ENCODE measurements around the gene RABL3. TPM values are rescaled to one million over a fixed set of nuclear protein-coding genes. Genes with fewer than 3 reads are reported as not detected.

Gene RABL3
- total RNA-seq, 1 donor from 2014 or later = 12.6 TPM

DNA sequence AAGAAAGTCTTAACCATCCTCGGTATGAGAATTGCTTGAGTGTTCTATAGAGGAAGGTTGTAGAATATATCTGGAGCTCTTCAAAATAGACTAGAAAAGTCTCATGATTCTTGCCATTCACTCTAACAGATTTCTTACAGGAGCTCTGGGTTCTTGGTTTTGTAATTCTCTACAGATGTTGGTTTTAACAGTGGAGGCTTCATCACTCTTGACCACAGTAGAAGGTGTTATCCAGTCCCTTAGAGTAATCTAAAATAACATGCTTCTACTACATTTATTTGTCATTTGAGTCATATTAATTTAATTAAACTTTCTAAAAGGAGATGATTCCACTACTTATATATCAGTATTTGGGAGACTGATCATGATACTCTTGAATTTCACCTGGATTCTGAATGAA lies 9.9 kb upstream of the RABL3 start:
- no peaks in the 10 kb centered on the region for H3K4me1 Mint-ChIP-seq (ENCODE audit: low read depth, unreplicated experiment)
- no peak overlapping the region for H3K4me3 Mint-ChIP-seq (ENCODE audit: unreplicated experiment)
- H3K27ac Mint-ChIP-seq (ENCODE audit: unreplicated experiment) = no peak overlapping the region
- TF ChIP-seq, protein P1, sequence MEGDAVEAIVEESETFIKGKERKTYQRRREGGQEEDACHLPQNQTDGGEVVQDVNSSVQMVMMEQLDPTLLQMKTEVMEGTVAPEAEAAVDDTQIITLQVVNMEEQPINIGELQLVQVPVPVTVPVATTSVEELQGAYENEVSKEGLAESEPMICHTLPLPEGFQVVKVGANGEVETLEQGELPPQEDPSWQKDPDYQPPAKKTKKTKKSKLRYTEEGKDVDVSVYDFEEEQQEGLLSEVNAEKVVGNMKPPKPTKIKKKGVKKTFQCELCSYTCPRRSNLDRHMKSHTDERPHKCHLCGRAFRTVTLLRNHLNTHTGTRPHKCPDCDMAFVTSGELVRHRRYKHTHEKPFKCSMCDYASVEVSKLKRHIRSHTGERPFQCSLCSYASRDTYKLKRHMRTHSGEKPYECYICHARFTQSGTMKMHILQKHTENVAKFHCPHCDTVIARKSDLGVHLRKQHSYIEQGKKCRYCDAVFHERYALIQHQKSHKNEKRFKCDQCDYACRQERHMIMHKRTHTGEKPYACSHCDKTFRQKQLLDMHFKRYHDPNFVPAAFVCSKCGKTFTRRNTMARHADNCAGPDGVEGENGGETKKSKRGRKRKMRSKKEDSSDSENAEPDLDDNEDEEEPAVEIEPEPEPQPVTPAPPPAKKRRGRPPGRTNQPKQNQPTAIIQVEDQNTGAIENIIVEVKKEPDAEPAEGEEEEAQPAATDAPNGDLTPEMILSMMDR (IDR thresholded peaks at IDR 0.05; ENCODE audit: partially characterized antibody, unreplicated experiment) = no peak
- H3K36me3 Mint-ChIP-seq (ENCODE audit: unreplicated experiment) = peaks cover 5% of the 10 kb centered on the region
- no peaks in the 10 kb centered on the region for H3K9me3 Mint-ChIP-seq (ENCODE audit: unreplicated experiment)
- no peak for DNase-seq
- H3K27me3 Mint-ChIP-seq (ENCODE audit: unreplicated experiment) = peaks cover 1% of the 10 kb centered on the region

DNA sequence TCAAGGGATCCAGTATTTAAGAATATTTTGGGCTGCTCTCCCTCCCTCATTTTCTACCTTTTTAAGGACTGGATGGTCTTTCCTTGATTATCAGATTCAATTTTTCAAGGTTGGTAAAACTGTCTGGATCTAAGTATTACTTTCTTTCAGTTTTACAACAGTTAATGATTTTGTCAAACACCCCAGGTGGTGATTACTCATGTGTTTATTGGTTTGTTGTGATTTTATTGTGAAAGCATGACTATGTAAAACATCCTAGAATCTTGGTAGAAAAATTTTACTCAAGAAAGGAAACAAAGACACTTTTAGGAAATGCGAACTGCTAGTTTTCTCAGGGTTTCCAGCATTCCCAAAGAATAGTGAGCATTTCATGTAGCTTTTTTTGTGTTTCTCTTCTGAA lies 7.5 kb upstream of the RABL3 start:
- Mint-ChIP-seq H3K9me3 (ENCODE audit: unreplicated experiment) (no peaks in the 10 kb centered on the region), H3K36me3 (ENCODE audit: unreplicated experiment) (no peaks in the 10 kb centered on the region), H3K27ac (ENCODE audit: unreplicated experiment) (no peak overlapping the region), H3K27me3 (ENCODE audit: unreplicated experiment) (no peaks in the 10 kb centered on the region), H3K4me3 (ENCODE audit: unreplicated experiment) (no peak overlapping the region), H3K4me1 (ENCODE audit: low read depth, unreplicated experiment) (peaks cover 4% of the 10 kb centered on the region)
- no peak for DNase-seq
- TF ChIP-seq, protein P1 (IDR thresholded peaks at IDR 0.05; ENCODE audit: partially characterized antibody, unreplicated experiment) = no peak

DNA sequence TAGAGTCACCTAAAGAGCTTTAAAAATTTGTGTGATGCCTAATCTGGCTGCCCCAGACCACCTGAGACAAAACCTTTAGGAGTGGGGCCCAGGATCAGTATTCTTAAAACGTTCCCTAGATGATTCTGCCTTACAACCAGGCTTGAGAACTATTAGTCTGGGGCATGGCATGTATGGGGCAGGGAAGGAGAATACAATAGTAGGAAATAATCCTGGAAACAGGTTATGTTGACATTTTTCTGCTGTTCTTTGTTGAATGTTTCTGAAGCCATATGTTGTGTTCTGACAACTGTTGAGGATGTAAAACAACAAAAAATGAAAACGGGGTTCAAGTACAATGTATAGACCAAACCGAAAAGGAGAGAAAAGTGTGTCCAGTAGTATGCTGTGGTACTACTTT lies 3.1 kb upstream of the RABL3 start:
- Mint-ChIP-seq H3K27me3 (ENCODE audit: unreplicated experiment) (peaks cover 8% of the 10 kb centered on the region), H3K4me3 (ENCODE audit: unreplicated experiment) (no peak overlapping the region), H3K36me3 (ENCODE audit: unreplicated experiment) (no peaks in the 10 kb centered on the region), H3K9me3 (ENCODE audit: unreplicated experiment) (peaks cover 5% of the 10 kb centered on the region), H3K27ac (ENCODE audit: unreplicated experiment) (no peak overlapping the region), H3K4me1 (ENCODE audit: low read depth, unreplicated experiment) (peaks cover 20% of the 10 kb centered on the region)
- DNase-seq = no peak
- TF ChIP-seq, protein P1 (IDR thresholded peaks at IDR 0.05; ENCODE audit: partially characterized antibody, unreplicated experiment) = no peak

DNA sequence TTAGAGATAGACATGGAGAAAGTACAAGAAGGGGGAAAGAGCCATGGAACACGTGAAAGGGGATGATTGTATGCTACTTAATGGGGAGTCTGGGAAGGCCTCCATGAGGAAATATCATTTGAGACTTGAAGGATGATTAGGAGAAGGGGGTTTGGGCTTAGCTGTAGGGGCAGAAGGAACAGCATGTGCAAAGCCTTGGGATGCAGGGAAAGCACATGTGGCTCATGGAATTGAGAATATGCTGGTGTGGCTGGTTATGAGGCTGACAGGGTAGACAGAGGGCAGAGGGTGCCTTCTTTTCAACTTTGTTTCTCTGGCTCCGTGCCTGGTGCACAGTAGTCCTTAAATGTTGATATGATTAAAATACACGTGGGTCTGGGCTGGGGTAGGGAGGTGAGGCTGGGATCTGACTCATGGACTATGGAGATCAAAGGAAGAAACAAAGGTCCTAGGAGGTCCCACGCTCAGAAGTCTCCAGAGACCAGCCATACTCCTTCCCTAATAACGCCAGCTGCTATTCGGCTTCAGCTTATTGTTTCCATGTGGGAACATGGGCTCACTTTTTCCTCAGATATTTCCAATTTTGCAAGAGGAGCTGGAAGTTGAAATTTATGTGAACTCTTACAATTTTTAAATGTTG lies 1.4 kb upstream of the RABL3 start:
- TF ChIP-seq, protein P1 (IDR thresholded peaks at IDR 0.05; ENCODE audit: partially characterized antibody, unreplicated experiment) = no peak
- DNase-seq = no peak

DNA sequence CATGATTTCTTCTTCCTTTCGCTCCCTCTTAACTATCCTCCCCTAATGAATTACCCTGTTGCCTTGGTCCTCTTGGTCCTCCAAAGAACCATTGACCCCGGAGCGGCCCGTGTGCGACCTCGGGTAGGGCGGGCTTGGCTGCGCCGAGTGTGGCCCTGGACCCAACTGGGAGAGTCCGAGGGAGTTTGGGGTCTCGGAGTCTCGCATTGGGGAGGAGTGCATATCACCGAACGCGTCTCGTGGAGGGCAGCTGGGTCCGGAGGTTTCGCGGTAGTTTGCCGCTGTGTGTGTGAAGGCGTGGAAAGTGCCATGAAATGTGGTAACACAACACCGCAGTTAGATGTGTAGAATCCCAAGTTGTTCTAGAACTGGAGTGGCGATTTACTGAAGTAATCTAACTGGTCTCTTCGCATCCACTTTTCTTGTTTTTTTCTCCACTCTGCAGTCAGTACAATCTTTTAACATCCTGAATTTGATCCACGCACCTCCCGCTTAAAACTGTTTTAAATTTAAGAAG lies 591 bp upstream of the RABL3 start:
- no peaks in the 10 kb centered on the region for H3K36me3 Mint-ChIP-seq (ENCODE audit: unreplicated experiment)
- peaks cover 6% of the 10 kb centered on the region for H3K9me3 Mint-ChIP-seq (ENCODE audit: unreplicated experiment)
- H3K27ac Mint-ChIP-seq (ENCODE audit: unreplicated experiment) = peak overlapping the region; percentile 88
- TF ChIP-seq, protein P1 (IDR thresholded peaks at IDR 0.05; ENCODE audit: partially characterized antibody, unreplicated experiment) = no peak
- H3K4me3 Mint-ChIP-seq (ENCODE audit: unreplicated experiment) = peak overlapping the region; percentile 87
- H3K4me1 Mint-ChIP-seq (ENCODE audit: low read depth, unreplicated experiment) = peaks cover 20% of the 10 kb centered on the region
- peaks cover 8% of the 10 kb centered on the region for H3K27me3 Mint-ChIP-seq (ENCODE audit: unreplicated experiment)
- DNase-seq = peak; percentile 40

More for the DNA sequence above, 1.4 kb upstream of the RABL3 start:
- Mint-ChIP-seq H3K36me3 (ENCODE audit: unreplicated experiment) (no peaks in the 10 kb centered on the region), H3K27me3 (ENCODE audit: unreplicated experiment) (peaks cover 8% of the 10 kb centered on the region), H3K4me1 (ENCODE audit: low read depth, unreplicated experiment) (peaks cover 20% of the 10 kb centered on the region), H3K4me3 (ENCODE audit: unreplicated experiment) (peak overlapping the region; percentile 87), H3K27ac (ENCODE audit: unreplicated experiment) (peak overlapping the region; percentile 88), H3K9me3 (ENCODE audit: unreplicated experiment) (peaks cover 6% of the 10 kb centered on the region)
